ENCODE results near the gene PATE2. TPM values are rescaled to one million over a fixed set of nuclear protein-coding genes. Genes with fewer than 3 reads are reported as not detected.

The PATE2 gene
- polyA plus RNA-seq (ENCODE audit: insufficient read length in 3 of 3): under 1 TPM in 1 of 3 donors, not detected in 2; 0.07 TPM

- DNase-seq (ENCODE audit: low read depth in 3 of 3, low spot score in 2 of 3): no peak
Measured at GRCh38 chr11:125778728-125779127, at the start of gene PATE2. Gene PATE2 (minus strand): TSS chr11:125778828. CDS start chr11:125778773, 55 bp downstream.

DNA sequence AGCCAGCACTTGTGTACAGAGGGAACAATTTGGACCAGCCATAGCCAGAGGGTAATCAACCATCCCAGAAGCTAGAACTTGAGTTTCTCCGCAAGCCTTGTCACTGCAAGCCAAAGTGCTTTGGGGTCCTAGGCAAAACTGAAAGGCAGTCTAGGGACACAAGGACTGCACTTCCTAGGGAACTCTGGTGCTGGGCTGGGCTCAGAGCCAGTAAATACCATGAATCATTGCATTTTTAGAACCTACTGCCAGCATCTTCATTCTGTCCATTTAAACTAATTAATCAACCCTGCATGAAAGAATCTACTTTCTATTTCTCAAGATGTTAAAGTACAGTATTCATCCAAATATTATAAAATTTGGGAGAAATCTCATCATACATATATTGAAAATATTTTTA lies 29.3 kb upstream of the PATE2 start:
- DNase-seq (ENCODE audit: low read depth in 3 of 3, low spot score in 2 of 3): no peak

DNA sequence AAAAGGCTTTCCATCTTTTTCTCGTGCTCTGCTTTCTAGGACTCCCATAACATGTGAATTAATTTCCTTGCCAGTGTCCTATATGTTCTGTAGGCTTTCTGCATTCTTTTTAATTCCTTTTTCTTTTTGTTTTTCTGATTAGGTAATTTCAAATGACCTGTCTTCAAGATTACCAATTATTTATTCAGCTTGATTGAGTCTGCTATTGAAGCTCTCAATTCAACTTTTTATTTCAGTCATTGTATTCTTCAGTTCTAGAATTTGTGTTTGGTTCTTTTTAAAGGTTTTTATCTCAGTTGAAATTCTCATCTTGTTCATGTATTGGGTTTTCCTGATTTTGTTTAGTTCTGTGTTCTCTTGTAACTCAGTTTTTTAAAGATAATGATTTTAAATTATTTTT lies 23.8 kb upstream of the PATE2 start:
- DNase-seq (ENCODE audit: low read depth in 3 of 3, low spot score in 2 of 3): no peak

- no peak for DNase-seq (ENCODE audit: low read depth in 3 of 3, low spot score in 2 of 3)
Measured at GRCh38 chr11:125799808-125800207, 21.2 kb upstream of the PATE2 start.

DNA sequence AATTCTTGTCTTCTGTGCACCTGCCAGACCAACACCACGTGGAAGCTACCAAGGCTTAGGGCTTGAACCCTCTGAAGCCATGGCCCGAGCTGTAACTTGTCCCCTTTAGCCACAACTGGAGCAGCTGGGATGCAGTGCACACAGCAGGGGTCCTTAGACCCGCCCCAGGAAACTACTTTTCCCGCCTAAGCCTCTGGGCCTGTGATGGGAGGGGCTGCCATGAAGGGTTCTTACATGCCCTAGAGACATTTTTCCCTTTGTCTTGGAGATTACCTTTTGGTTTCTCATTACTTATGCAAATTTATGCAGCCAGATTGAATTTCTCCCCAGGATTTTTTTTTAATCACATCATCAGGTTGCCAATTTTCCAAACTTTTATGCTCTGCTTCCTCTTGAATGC lies 19.0 kb upstream of the PATE2 start:
- no peak for DNase-seq (ENCODE audit: low read depth in 3 of 3, low spot score in 2 of 3)

GRCh38 chr11:125790825-125791224 lies 12.2 kb upstream of the PATE2 start:
- DNase-seq (ENCODE audit: low read depth in 3 of 3, low spot score in 2 of 3): no peak

DNA sequence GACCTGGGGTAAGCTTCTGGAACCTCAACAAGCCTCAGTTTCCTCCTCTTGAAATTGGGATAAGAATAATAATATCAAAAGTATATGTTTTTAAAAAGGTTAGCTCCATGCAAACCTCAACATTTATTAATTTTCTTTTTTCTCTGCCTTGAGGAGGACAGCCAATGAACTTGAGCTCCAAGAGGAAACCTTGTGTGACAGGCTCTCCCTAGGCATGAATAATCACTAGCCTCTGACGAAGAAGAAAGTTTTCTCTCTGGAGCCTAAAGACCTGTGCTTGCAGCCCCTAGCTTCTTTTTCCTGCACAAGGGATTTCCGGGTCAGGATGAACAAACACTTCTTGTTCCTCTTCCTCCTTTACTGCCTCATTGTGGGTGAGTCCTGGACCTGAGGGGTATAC lies 9.2 kb upstream of the PATE2 start, which contains the start of gene PATE3:
Gene PATE3, plus strand, starts transcription at position 301 of the 400 bp plus-strand sequence. Its CDS starts 25 bp downstream, at position 326.
- DNase-seq (ENCODE audit: low read depth in 3 of 3, low spot score in 2 of 3): no peak

GRCh38 chr11:125784678-125785077 lies 6.0 kb upstream of the PATE2 start:
- DNase-seq (ENCODE audit: low read depth in 3 of 3, low spot score in 2 of 3): no peak

DNA sequence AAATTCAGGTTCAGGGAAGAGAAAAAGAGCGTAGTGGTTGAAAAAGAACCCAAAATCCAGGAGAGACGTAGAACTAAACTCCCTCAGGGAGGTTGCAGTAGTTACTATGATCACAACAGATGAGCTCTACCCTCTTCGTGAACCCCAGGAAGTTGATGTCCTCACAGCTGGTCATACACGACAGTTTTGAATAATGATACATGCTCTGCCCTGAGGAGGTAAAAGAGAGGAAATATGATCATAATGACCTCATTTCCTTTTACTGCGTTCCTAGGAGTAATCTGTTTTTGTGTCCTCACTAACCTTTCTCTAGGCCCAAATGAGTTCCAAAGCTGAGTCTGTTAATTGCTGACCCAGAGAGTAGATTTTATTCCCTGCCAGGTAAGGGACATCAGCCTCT lies 1.3 kb downstream of the PATE2 start:
- no peak for DNase-seq (ENCODE audit: low read depth in 3 of 3, low spot score in 2 of 3)

DNA sequence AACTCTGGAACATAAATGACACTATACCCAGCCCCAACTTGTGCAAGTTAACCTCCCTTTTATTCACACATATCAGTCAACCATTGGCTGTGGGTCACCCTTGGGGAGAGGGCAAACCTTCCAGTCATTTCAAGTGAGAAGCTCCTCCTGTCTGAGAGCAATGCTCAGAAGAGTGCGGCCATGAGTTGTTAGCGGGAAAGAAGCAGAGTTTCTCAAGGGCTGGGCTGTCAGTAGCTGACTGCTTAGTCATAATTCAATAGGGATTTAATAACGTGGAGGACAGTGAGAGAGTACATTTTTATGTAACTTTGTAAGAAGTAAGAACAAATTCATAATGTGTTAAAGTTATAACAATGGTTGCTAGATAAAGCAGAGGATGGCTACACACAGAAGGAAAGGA lies 5.1 kb downstream of the PATE2 start:
- DNase-seq (ENCODE audit: low read depth in 3 of 3, low spot score in 2 of 3): no peak

DNA sequence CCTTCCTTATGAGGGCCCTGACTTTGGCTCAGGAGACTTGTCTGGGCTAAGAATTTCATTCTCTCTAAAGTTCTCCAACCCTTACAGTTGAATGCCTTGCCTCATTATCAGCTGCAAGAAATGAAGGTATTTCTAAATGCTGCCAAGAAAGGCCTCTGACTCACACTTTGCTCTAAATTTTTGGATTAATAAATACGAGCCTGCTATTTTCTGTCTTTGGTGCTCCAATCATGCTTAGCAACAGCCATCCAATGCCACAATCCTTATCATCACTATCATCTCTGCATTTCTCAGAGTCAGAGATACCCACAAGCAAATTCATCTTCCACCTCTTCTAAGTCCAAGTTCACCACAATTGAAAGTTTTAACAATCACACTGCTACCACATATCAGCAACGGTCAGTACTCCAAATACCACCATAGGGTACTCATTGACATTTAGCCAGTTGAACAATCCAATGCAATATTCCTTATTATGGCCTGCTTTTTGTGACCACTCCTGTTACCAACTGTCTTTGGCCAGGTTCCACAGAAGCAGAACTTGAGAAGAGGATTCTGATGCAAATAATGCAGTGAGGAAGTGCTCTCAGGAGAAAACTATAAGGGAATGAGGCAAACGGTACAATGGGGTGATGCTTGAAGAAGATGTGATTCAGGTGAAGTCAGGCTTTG lies 5.7 kb downstream of the PATE2 start:
- no peak for DNase-seq (ENCODE audit: low read depth in 3 of 3, low spot score in 2 of 3)

DNA sequence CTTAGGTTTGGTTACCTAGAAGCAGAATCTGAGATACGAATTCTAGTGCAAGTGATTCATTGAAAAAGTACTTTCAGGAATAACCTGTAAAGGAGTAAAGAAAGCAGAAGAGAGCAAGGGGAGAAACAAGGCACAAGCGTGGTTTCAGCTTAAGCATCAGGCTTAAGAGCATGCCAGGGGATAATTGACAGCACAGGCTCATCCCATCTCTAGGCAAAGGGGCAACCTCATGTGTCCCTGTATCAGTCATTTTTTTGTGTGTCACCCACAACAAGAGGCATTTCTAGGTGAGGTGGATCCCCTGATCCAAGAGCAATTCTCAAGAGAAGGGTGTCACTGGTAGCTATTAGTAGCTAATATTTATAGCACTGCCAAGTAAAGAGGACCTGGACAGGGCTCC lies 8.0 kb downstream of the PATE2 start:
- DNase-seq (ENCODE audit: low read depth in 3 of 3, low spot score in 2 of 3): no peak

DNA sequence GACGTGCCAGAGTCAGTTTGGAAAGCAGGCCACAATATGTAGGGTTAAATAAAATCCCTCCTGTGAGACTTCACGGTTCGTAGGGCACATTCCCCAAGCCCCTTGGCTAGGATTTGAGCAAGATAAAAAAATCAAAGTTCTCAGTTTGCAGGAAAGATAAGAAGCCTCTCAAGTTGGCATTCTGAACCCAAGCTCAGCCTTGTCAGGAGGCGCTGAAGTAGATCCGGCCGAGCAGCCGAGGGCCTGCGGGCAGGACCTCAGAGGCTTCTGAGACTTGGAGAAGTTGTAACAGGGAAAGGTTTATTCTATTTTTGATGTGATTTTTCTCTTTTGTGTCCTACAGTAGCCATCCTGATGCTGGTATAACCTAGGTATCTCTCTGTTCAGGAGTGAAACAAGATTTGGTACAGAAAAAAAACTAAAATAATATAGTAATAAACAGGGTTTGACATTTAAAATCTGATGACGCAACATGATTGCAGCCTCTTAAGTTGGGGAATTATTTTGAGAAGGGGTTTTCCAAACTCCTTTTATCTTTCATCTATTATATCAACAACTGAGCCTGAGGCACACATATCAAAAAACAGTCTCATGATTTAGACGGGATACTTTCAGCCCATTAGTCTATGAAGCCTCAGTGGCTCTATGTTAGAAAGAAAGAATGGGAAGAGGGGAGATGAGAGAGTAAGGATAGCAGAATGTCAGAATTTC lies 10.1 kb downstream of the PATE2 start:
- DNase-seq (ENCODE audit: low read depth in 3 of 3, low spot score in 2 of 3): no peak

DNA sequence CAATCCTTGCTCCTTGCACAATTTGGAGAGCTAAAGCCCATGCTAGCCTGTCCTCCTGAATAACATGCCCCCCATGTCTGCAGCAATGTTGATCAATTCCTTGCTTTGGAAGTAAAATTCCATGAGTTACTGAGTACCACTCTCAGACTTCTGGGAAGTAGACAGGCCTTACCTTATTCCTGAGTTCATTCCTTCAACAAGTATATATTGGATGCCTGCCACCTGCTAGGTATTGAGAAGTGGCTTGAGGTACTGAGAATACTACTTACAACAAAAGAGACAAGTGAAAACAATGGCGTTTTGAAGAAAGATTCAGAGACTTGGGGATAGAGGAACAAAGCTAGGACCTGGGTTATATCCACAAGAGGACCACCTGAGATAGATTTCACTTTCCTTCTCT lies 12.4 kb downstream of the PATE2 start:
- DNase-seq (ENCODE audit: low read depth in 3 of 3, low spot score in 2 of 3): no peak

DNA sequence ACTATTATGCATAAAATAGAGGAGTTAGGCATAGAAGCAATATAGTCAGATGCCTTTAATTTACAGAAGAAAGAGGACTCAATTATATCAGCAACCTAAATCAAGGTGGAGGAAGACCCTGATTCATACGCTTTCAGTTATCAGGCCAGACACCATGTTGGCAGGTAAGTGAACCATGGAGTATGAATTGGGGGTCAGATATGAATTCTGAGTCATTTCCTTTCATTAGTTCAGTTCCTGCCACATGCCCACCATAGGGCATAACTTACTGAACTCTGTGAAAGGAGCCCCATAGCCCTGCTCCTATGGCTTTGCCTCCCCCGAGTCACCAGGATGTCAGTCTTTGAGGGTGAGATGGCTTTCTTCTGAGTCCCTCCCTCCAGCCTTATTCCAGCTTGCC lies 15.1 kb downstream of the PATE2 start:
- DNase-seq (ENCODE audit: low read depth in 3 of 3, low spot score in 2 of 3): no peak

- no peak for DNase-seq (ENCODE audit: low read depth in 3 of 3, low spot score in 2 of 3)
Measured at GRCh38 chr11:125762445-125762844, 16.2 kb downstream of the PATE2 start.

- no peak for DNase-seq (ENCODE audit: low read depth in 3 of 3, low spot score in 2 of 3)
Measured at GRCh38 chr11:125756050-125756449, 22.6 kb downstream of the PATE2 start.

GRCh38 chr11:125750629-125751028 lies 28.0 kb downstream of the PATE2 start:
- no peak for DNase-seq (ENCODE audit: low read depth in 3 of 3, low spot score in 2 of 3)

- no peak for DNase-seq (ENCODE audit: low read depth in 3 of 3, low spot score in 2 of 3)
Measured at GRCh38 chr11:125745979-125746378, 32.6 kb downstream of the PATE2 start, which contains the start of gene PATE1. Gene PATE1 (plus strand): TSS chr11:125746279. CDS start chr11:125746305, 26 bp downstream.

DNA sequence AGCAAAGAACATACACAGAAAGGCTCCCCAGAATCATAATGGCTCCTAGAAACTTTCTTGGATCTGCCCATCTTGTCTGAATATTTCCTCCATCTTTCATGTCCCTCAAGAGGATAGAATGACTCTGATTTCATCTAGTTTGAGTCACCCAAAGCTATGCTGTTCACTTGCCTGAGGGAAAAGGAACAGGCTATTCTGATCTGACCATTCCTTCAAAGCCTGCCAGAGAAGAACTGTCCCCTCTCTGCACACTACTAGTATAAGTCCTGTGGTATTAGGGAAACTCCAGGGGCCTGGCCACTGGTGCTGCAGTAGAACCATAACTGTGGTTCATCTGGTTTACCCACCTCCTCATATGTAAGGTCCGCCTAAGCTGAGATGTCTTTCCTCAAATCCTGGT lies 34.9 kb downstream of the PATE2 start:
- DNase-seq (ENCODE audit: low read depth in 3 of 3, low spot score in 2 of 3): no peak

DNA sequence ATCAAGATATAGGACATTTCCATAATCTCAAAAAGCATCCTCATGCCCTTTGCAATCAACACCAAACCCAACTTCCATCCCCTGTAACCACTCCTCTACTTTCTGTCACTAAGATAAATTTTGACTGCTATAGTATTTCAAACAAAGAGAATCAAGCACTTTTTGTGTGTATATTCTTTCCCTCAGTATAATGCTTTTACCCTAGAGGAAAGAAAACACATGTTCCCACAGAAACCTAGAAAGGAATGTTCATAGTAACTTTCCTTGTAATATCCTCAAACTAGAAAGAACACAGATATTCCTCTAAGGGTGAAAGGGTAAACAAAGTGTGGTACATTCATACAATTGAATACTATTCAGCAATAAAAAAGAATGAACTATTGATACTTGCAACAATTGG lies 38.0 kb downstream of the PATE2 start:
- no peak for DNase-seq (ENCODE audit: low read depth in 3 of 3, low spot score in 2 of 3)

- DNase-seq (ENCODE audit: low read depth in 3 of 3, low spot score in 2 of 3): no peak
Measured at GRCh38 chr11:125728969-125729368, 49.7 kb downstream of the PATE2 start.

Data from right renal cortex interstitium (tissue), 3 donors.